GM12878 (cell line): ENCODE results near the gene TH. TPM values are rescaled to one million over a fixed set of nuclear protein-coding genes. Genes with fewer than 3 reads are reported as not detected.

Experiments used
- ATAC-seq: fragments of 200-7000 bp; cut with Tn5 transposase; 3 replicates; pipeline ENCODE4 v1.9.1; 2020; ENCODE audit warnings: mild to moderate bottlenecking, moderate library complexity
- BruUV-seq: library from RNA; stranded (reverse); fragments of 400-500 nt; replicated peaks from 2 replicates; lab custom pipeline; 2021; lab: Mats Ljungman, UMichigan
- CTCF ChIA-PET: fragments of 300-600 bp; sonication (Branson Sonifier 250); formaldehyde crosslinking; extraction: SDS; loops from one replicate; lab custom pipeline; 2021; ENCODE audit warnings: inconsistent platforms; lab: Yijun Ruan, JAX
- POLR2A ChIA-PET: fragments of 350-600 bp; formaldehyde crosslinking; extraction: SDS; loops from one replicate; lab custom pipeline; 2021; ENCODE audit warnings: inconsistent platforms; lab: Charles Lee
- RAD21 ChIA-PET: fragments of 300-600 bp; sonication (Branson Sonifier 250); formaldehyde crosslinking; loops from one replicate; lab custom pipeline; 2023; ENCODE audit warnings: antibody characterized with exemption; ENCODE audit not compliant: unreplicated experiment; lab: Charles Lee
- SMC1A ChIA-PET: fragments of 300-600 bp; sonication (Branson Sonifier 250); formaldehyde crosslinking; loops from one replicate; lab custom pipeline; 2023; ENCODE audit not compliant: unreplicated experiment, uncharacterized antibody; lab: Charles Lee
- DNase-seq: peaks from one replicate; pipeline ENCODE4 v3.0.0-alpha.2; 2011; ENCODE audit warnings: low read depth, low spot score
- FAIRE-seq: peaks from 3 replicates; lab custom pipeline; 2011; peaks lifted over from hg19 to GRCh38; lab: Jason Lieb, UNC
- H2AFZ ChIP-seq: 2 replicates; pipeline ENCODE4 v1.6.0; 2011; ENCODE audit warnings: low read depth, low read length, control low read depth; ENCODE audit not compliant: control insufficient read depth
- H3K27ac ChIP-seq: 2 replicates; pipeline ENCODE4 v1.5.1; 2011; ENCODE audit warnings: control low read depth; ENCODE audit not compliant: control insufficient read depth, insufficient read depth
- H3K27me3 ChIP-seq, 2 experiments: replicated peaks in 1 of 2; 2 replicates each; pipeline versions ENCODE4 v1.6.0 to v1.6.1; 2011; ENCODE audit warnings: low read length in 1 of 2; ENCODE audit not compliant: control insufficient read depth in 2 of 2, insufficient read depth in 2 of 2
- H3K36me3 ChIP-seq, 2 experiments: 2 replicates each; pipeline ENCODE4 v1.5.1; 2011; ENCODE audit warnings: low read length in 1 of 2; ENCODE audit not compliant: control insufficient read depth in 2 of 2, insufficient read depth in 2 of 2
- H3K4me1 ChIP-seq: 2 replicates; pipeline ENCODE4 v1.6.1; 2011; ENCODE audit warnings: mild to moderate bottlenecking, low read length, moderate library complexity, mixed read lengths; ENCODE audit not compliant: control insufficient read depth, insufficient read depth
- H3K4me2 ChIP-seq: 2 replicates; pipeline ENCODE4 v1.6.0; 2011; ENCODE audit warnings: control low read depth; ENCODE audit not compliant: control insufficient read depth, insufficient read depth
- H3K4me3 ChIP-seq: fragments of 200-600 bp; sonication (generic); 2 replicates; pipeline ENCODE4 v1.5.1; 2016
- H3K79me2 ChIP-seq: 2 replicates; pipeline ENCODE4 v1.6.0; 2011; ENCODE audit warnings: low read length; ENCODE audit not compliant: control insufficient read depth, insufficient read depth
- H3K9ac ChIP-seq: 2 replicates; pipeline ENCODE4 v1.8.0; 2011; ENCODE audit warnings: low read length, control low read depth, mixed read lengths; ENCODE audit not compliant: control insufficient read depth, insufficient read depth
- H3K9me3 ChIP-seq: replicated peaks from 3 replicates; pipeline ENCODE4 v1.5.1; 2011; ENCODE audit warnings: mild to moderate bottlenecking, low read length; ENCODE audit not compliant: control insufficient read depth, insufficient read depth
- H4K20me1 ChIP-seq: 2 replicates; pipeline ENCODE4 v1.6.0; 2011; ENCODE audit not compliant: control insufficient read depth, insufficient read depth
- CBFB ChIP-seq: IDR thresholded peaks from 2 replicates; pipeline ENCODE4 v1.6.1; 2016; ENCODE audit warnings: antibody characterized with exemption, low read depth
- CEBPB ChIP-seq, 2 experiments: fragments of 150-350 bp in 1 of 2; IDR thresholded peaks; 2 replicates each; pipeline ENCODE4 v1.6.1; 2012 to 2014; ENCODE audit warnings: low read depth in 2 of 2, low read length in 2 of 2, borderline replicate concordance in 1 of 2, inconsistent platforms in 1 of 2
- CHD4 ChIP-seq: fragments of 200-600 bp; sonication (generic); IDR thresholded peaks from 2 replicates; pipeline ENCODE4 v1.6.1; 2016; ENCODE audit warnings: mild to moderate bottlenecking
- CREM ChIP-seq: IDR thresholded peaks from 2 replicates; pipeline ENCODE4 v1.6.1; 2014; ENCODE audit warnings: antibody characterized with exemption, low read depth
- EED ChIP-seq: sonication (generic); IDR thresholded peaks from 2 replicates; pipeline ENCODE4 v1.6.1; 2016; ENCODE audit warnings: antibody characterized with exemption, low read depth
- FOXK2 ChIP-seq: fragments of 450-650 bp; IDR thresholded peaks from 2 replicates; pipeline ENCODE4 v1.6.1; 2017; ENCODE audit warnings: mild to moderate bottlenecking, moderate library complexity
- GABPA ChIP-seq: IDR thresholded peaks from 2 replicates; pipeline ENCODE4 v1.6.1; 2014; ENCODE audit warnings: antibody characterized with exemption, low read depth, mild to moderate bottlenecking, inconsistent platforms
- HCFC1 ChIP-seq: fragments of 150-350 bp; IDR thresholded peaks from 2 replicates; pipeline ENCODE4 v1.6.1; 2014; ENCODE audit warnings: low read length
- KLF5 ChIP-seq: fragments of 450-650 bp; IDR thresholded peaks from 2 replicates; pipeline ENCODE4 v1.6.1; 2014; ENCODE audit warnings: mild to moderate bottlenecking; ENCODE audit not compliant: partially characterized antibody
- LARP7 ChIP-seq: fragments of 450-650 bp; IDR thresholded peaks from 2 replicates; pipeline ENCODE4 v1.6.1; 2017; ENCODE audit warnings: mild to moderate bottlenecking
- MTA2 ChIP-seq: fragments of 450-650 bp; IDR thresholded peaks from 2 replicates; pipeline ENCODE4 v1.6.1; 2016; ENCODE audit warnings: low read depth, mild to moderate bottlenecking, moderate library complexity
- NR2F1 ChIP-seq: fragments of 450-650 bp; conservative IDR thresholded peaks from 2 replicates; pipeline ENCODE4 v1.6.1; 2017; ENCODE audit warnings: mild to moderate bottlenecking
- PAX5 ChIP-seq: IDR thresholded peaks from 2 replicates; pipeline ENCODE4 v1.6.1; 2011; ENCODE audit warnings: low read depth, low read length, borderline replicate concordance
- RB1 ChIP-seq: fragments of 450-650 bp; formaldehyde crosslinking; IDR thresholded peaks from 2 replicates; pipeline ENCODE4 v1.6.1; 2017; ENCODE audit warnings: mild to moderate bottlenecking, borderline replicate concordance
- USF2 ChIP-seq: IDR thresholded peaks from 2 replicates; pipeline ENCODE4 v1.6.1; 2011; ENCODE audit warnings: low read depth, low read length, improper control_type of control experiment, borderline replicate concordance
- WGBS: methylation state at CpG from one replicate; pipeline ENCODE4 v1.1.6; 2016; ENCODE audit warnings: low lambda C conversion rate; ENCODE audit not compliant: insufficient replicate concordance, insufficient coverage; ENCODE audit errors: missing lambda C conversion rate; 5-methylcytosine and 5-hydroxymethylcytosine counted together
- in situ Hi-C: fragments of 300-500 bp; cut with MboI; formaldehyde crosslinking; loops from 9 replicates; pipeline ENCODE4 v1.14.3; 2018; ENCODE audit warnings: mixed read lengths
- intact Hi-C: fragments of 100-400 bp; cut with micrococcal nuclease; formaldehyde crosslinking; loops from one replicate; pipeline ENCODE4 v1.14.2; 2022; ENCODE audit not compliant: unreplicated experiment
- polyA plus RNA-seq, 11 experiments: library from polyadenylated mRNA; depleted of rRNA in 4 of 11; unstranded in 6 of 11; stranded (reverse) in 5 of 11; fragments of >200 nt; fragmentation: Nextera tagmentation in 4 of 11; fragmentation: Illumina TruSeq in 1 of 11; extraction: Ambion mirVana in 4 of 11; extraction: Trizol in 1 of 11; gene quantifications; 1 replicate in 1 of 11; 2 replicates in 10 of 11; pipeline versions ENCODE4 v1.2.1 to v1.2.3, GENCODE V29; 2011 to 2016; ENCODE audit warnings: inconsistent platforms in 2 of 11, missing spikeins in 2 of 11, low read depth in 1 of 11
- total RNA-seq, 4 experiments: library from RNA; depleted of rRNA in 3 of 4; stranded (reverse); fragments of >200 nt in 3 of 4; fragmentation: Illumina TruSeq in 1 of 4; extraction: Trizol in 1 of 4; gene quantifications; 2 replicates each; pipeline versions ENCODE4 v1.2.1 to v1.2.3, GENCODE V29; 2013 to 2021

Gene TH
- total and polyA plus RNA-seq, 10 of the 15 experiments (the other 5 are each of a cell fraction or from before 2014, with no cell fraction given), result not detected

GRCh38 chr11:2118677-2119076, 52.9 kb downstream of the TH start:
- ChIA-PET RAD21 (no interaction called here), SMC1A (no interaction called here), CTCF (no interaction called here), POLR2A (no interaction called here)
- Histone ChIP-seq H3K9me3 (no peaks in the 10 kb centered on the region; the same call in 2 of the 3 replicates), H3K79me2 (no peaks in the 10 kb centered on the region), H3K4me1 (no peaks in the 10 kb centered on the region), H4K20me1 (no peaks in the 10 kb centered on the region), H3K9ac (no peak overlapping the region), H3K36me3 (no peaks in the 10 kb centered on the region), H3K27ac (no peak overlapping the region), H3K4me3 (no peak overlapping the region), H3K4me2 (no peak overlapping the region), H3K27me3 (no peaks in the 10 kb centered on the region; a peak in 1 of 4 replicates), H2AFZ (no peak overlapping the region)
- ATAC-seq (no peak), FAIRE-seq (no peak), DNase-seq (no peak)
- in situ Hi-C loops (no loop called here), intact Hi-C loops (no loop called here)
- no TSS peak for BruUV-seq
- WGBS, result 20% methylated on average over 4 of the region's 4 CpGs
- TF ChIP-seq HCFC1, result no peak
- TF ChIP-seq PAX5, result no peak
- no peak for TF ChIP-seq EED
- no peak for TF ChIP-seq CBFB
- TF ChIP-seq NR2F1, result no peak
- TF ChIP-seq CREM, result no peak
- TF ChIP-seq CHD4, result no peak
- no peak for TF ChIP-seq FOXK2
- TF ChIP-seq MTA2, result no peak
- TF ChIP-seq KLF5, result no peak
- TF ChIP-seq LARP7, result no peak

DNA sequence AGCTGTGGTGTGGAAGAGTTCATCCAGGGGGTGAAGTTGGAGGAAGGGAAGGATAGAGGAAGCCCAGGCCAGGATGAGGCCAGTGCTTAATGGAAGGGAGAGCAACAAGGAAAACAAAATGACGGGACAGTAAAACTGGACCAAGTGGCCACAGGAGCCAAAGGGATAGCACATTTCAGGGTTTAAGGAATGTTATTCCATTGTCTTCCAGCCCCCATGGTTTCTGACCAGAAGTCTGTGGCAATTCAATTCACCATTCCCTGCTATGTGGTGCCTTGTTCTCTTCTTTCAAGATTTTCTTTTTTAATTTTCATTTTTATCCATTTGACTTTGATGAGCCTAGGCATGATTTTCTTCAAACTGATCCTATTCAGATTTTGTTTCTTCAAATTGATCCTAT, 54.9 kb downstream of the TH start:
- BruUV-seq, result no TSS peak
- CTCF ChIA-PET, result no interaction called here

More for the DNA sequence above, 54.9 kb downstream of the TH start:
- H3K79me2 ChIP-seq, result no peaks in the 10 kb centered on the region
- H3K9me3 ChIP-seq, result no peaks in the 10 kb centered on the region; the same call in 2 of the 3 replicates
- WGBS, result 47% methylated on average over 1 of the region's 1 CpG
- ATAC-seq, result no peak
- DNase-seq, result no peak
- in situ Hi-C loops, result no loop called here
- TF ChIP-seq RB1, result no peak
- TF ChIP-seq USF2, result no peak
- no peak for TF ChIP-seq GABPA
- TF ChIP-seq HCFC1, result no peak
- TF ChIP-seq CEBPB (IDR thresholded peaks at IDR 0.05; ENCODE audit: borderline replicate concordance in 1 of 2, low read depth in 2 of 2, low read length in 2 of 2), result no peak
- no peak overlapping the region for H3K9ac ChIP-seq
- intact Hi-C loops, result no loop called here
- FAIRE-seq, result no peak
- ChIA-PET RAD21 (no interaction called here), SMC1A (interaction anchor here (1.5 kb wide), 1 partner anchor 8 kb away, joined by 3 read pairs; no protein-coding TSS in a partner anchor), POLR2A (no interaction called here)
- no peak overlapping the region for H3K27ac ChIP-seq
- H3K4me2 ChIP-seq, result no peak overlapping the region
- no peaks in the 10 kb centered on the region for H3K36me3 ChIP-seq
- H3K4me1 ChIP-seq, result no peaks in the 10 kb centered on the region
- H4K20me1 ChIP-seq, result no peaks in the 10 kb centered on the region
- H2AFZ ChIP-seq, result no peak overlapping the region
- no peak overlapping the region for H3K4me3 ChIP-seq
- H3K27me3 ChIP-seq, result no peaks in the 10 kb centered on the region; a peak in 1 of 4 replicates
